PC-3 (cell line): ENCODE measurements around the gene ROCK2.

Experiments used
- EZH2phosphoT487 ChIP-seq: fragments of 300-600 bp; sonication (generic); IDR thresholded peaks from 2 replicates; pipeline ENCODE4 v1.6.1; 2018; ENCODE audit warnings: mild to moderate bottlenecking, antibody characterized with exemption, low read length, borderline replicate concordance
- TF ChIP-seq, protein P1 (sequence below): fragments of 300-600 bp; sonication (generic); conservative IDR thresholded peaks from 2 replicates; pipeline ENCODE4 v1.5.1; 2017; ENCODE audit warnings: antibody characterized with exemption, low read depth, mild to moderate bottlenecking, low read length

GRCh38 chr2:11158916-11159573 lies 185.4 kb downstream of the ROCK2 start:
- TF ChIP-seq, protein P1, sequence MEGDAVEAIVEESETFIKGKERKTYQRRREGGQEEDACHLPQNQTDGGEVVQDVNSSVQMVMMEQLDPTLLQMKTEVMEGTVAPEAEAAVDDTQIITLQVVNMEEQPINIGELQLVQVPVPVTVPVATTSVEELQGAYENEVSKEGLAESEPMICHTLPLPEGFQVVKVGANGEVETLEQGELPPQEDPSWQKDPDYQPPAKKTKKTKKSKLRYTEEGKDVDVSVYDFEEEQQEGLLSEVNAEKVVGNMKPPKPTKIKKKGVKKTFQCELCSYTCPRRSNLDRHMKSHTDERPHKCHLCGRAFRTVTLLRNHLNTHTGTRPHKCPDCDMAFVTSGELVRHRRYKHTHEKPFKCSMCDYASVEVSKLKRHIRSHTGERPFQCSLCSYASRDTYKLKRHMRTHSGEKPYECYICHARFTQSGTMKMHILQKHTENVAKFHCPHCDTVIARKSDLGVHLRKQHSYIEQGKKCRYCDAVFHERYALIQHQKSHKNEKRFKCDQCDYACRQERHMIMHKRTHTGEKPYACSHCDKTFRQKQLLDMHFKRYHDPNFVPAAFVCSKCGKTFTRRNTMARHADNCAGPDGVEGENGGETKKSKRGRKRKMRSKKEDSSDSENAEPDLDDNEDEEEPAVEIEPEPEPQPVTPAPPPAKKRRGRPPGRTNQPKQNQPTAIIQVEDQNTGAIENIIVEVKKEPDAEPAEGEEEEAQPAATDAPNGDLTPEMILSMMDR = no peak
- no peak for TF ChIP-seq EZH2phosphoT487
